ENCODE data around the gene AOC2.
"Not testable (repeated sequence)": the region's sequence is repeated elsewhere in the genome, so short reads cannot be mapped to it uniquely, and the experiment has no call there.

AOC2 gene

GRCh38 chr17:42855048-42855596, 10.7 kb downstream of the AOC2 start:
- DNase-seq (ENCODE audit: low spot score) = no peak

- not testable (repeated sequence) for DNase-seq (ENCODE audit: low spot score)
Observed at GRCh38 chr17:42856093-42856492, 11.7 kb downstream of the AOC2 start.

- not testable (repeated sequence) for DNase-seq (ENCODE audit: low spot score)
Observed at GRCh38 chr17:42856516-42856915, 12.1 kb downstream of the AOC2 start.

- no peak for DNase-seq (ENCODE audit: low spot score)
Observed at GRCh38 chr17:42857389-42857788, 13.0 kb downstream of the AOC2 start.

GRCh38 chr17:42865638-42866094, 21.3 kb downstream of the AOC2 start:
- no peak for DNase-seq (ENCODE audit: low spot score)

- DNase-seq (ENCODE audit: low spot score) = no peak
Observed at GRCh38 chr17:42866216-42866615, 21.8 kb downstream of the AOC2 start.

GRCh38 chr17:42866631-42867575, 22.5 kb downstream of the AOC2 start:
- no peak for DNase-seq (ENCODE audit: low spot score)

GRCh38 chr17:42867694-42868261, 23.4 kb downstream of the AOC2 start:
- not testable (repeated sequence) for DNase-seq (ENCODE audit: low spot score)

- DNase-seq (ENCODE audit: low spot score) = no peak
Observed at GRCh38 chr17:42868338-42868737, 24.0 kb downstream of the AOC2 start.

- DNase-seq (ENCODE audit: low spot score) = no peak
Observed at GRCh38 chr17:42871647-42872046, 27.3 kb downstream of the AOC2 start.

- DNase-seq (ENCODE audit: low spot score) = no peak
Observed at GRCh38 chr17:42872251-42872965, 28.0 kb downstream of the AOC2 start.

GRCh38 chr17:42873315-42873714, 28.9 kb downstream of the AOC2 start:
- no peak for DNase-seq (ENCODE audit: low spot score)

GRCh38 chr17:42873932-42874695, 29.7 kb downstream of the AOC2 start:
- DNase-seq (ENCODE audit: low spot score) = not testable (repeated sequence)

GRCh38 chr17:42877037-42877436, 32.7 kb downstream of the AOC2 start:
- no peak for DNase-seq (ENCODE audit: low spot score)

- no peak for DNase-seq (ENCODE audit: low spot score)
Observed at GRCh38 chr17:42878123-42878880, 33.9 kb downstream of the AOC2 start.

GRCh38 chr17:42878924-42879595, 34.7 kb downstream of the AOC2 start:
- DNase-seq (ENCODE audit: low spot score) = no peak

GRCh38 chr17:42879596-42879985, 35.2 kb downstream of the AOC2 start:
- DNase-seq (ENCODE audit: low spot score) = no peak

- DNase-seq (ENCODE audit: low spot score) = no peak
Observed at GRCh38 chr17:42880776-42881310, 36.5 kb downstream of the AOC2 start.

GRCh38 chr17:42881706-42882105, 37.3 kb downstream of the AOC2 start:
- not testable (repeated sequence) for DNase-seq (ENCODE audit: low spot score)

GRCh38 chr17:42882166-42882565, 37.8 kb downstream of the AOC2 start:
- no peak for DNase-seq (ENCODE audit: low spot score)
